Measurements from ENCODE around the gene PRICKLE4. TPM values are rescaled to one million over a fixed set of nuclear protein-coding genes. Genes with fewer than 3 reads are reported as not detected.

Gene PRICKLE4, protein sequence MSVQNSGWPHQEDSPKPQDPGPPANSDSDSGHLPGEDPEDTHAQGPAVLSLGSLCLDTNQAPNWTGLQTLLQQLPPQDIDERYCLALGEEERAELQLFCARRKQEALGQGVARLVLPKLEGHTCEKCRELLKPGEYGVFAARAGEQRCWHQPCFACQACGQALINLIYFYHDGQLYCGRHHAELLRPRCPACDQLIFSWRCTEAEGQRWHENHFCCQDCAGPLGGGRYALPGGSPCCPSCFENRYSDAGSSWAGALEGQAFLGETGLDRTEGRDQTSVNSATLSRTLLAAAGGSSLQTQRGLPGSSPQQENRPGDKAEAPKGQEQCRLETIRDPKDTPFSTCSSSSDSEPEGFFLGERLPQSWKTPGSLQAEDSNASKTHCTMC
- total RNA-seq, result 1.3 and 1.4 TPM in 2 replicates

DNA sequence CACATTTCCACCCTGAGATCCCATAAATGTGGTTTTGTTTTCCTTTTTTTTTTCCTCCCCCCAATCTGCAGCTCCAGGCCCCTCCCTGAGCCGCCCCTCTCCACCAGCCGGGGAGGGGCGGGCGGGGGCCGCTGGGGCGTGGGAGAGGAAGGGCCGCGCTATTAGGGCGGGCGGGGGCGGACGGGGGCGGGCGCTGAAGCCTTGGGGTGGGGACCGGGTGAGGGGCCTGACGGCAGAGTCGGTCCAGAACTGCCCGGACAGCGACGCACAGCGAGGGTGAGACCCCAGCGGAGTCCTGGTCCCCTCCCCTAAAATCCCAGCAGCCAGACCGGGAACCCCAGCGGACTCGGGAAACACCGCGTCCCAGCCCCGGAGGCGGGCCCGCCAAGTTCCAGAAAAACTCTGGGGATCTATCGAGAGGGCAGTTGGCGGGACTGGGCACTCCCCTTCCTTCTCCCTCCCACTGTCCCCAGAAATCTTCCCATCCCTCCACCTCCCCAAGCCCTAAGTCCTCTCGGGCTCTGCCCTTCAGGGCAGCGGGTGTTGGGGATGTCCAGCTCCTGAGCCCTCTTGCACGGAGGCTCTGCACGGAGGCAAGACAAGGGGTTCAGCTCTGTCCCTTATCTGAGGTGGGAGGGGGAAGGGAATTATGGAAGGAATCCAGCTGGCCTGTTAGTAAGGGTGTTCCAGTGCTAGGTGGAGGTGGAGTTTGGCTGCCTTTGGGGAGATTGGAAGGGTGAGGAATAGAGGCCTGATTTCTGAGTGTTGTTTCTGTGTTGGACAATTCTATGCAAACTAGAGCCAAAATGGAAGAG lies at the start of gene PRICKLE4:
TSS of gene PRICKLE4 (plus strand) at position 232 of the 815 bp plus-strand sequence. CDS start 2,692 bp downstream, outside the sequence.

GRCh38 chr6:41735427-41736185 lies 45.0 kb upstream of the PRICKLE4 start, which contains the start of gene TFEB:
Gene TFEB (minus strand): TSS chr6:41735608. CDS start chr6:41691213, 44,395 bp downstream.

GRCh38 chr6:41747256-41748101 lies 33.1 kb upstream of the PRICKLE4 start, which contains the start of gene PGC:
Gene PGC (minus strand): TSS chr6:41747397. CDS start chr6:41747334, 63 bp downstream.

GRCh38 chr6:41779788-41780550 lies 613 bp upstream of the PRICKLE4 start, which contains the start of gene FRS3:
Gene FRS3 (minus strand): TSS chr6:41779900. CDS start chr6:41776987, 2,913 bp downstream.

GRCh38 chr6:41787219-41787917 lies 6.8 kb downstream of the PRICKLE4 start, which contains the start of gene TOMM6:
Gene TOMM6 (plus strand): TSS chr6:41787694. CDS start chr6:41787698, 4 bp downstream.

Other genes starting within 250 kb of the PRICKLE4 start
- gene FOXP4, start 234.4 kb upstream of the PRICKLE4 start, total RNA-seq, result 3.4 and 5.9 TPM in 2 replicates
- 415 and 464 TPM in 2 replicates for gene MDFI, start 142.3 kb upstream of the PRICKLE4 start, total RNA-seq
- 8.0 and 15.1 TPM in 2 replicates for gene TFEB, start 45.2 kb upstream of the PRICKLE4 start, total RNA-seq
- gene PGC, start 33.4 kb upstream of the PRICKLE4 start, total RNA-seq, result not detected in 2 replicates
- gene FRS3, start 882 bp upstream of the PRICKLE4 start, total RNA-seq, result 1.6 and 5.5 TPM in 2 replicates
- gene TOMM6, start 6.9 kb downstream of the PRICKLE4 start, total RNA-seq, result 127 and 308 TPM in 2 replicates
- gene USP49, start 114.6 kb downstream of the PRICKLE4 start, total RNA-seq, result 0.30 and 0.70 TPM in 2 replicates
- gene MED20, start 140.4 kb downstream of the PRICKLE4 start, total RNA-seq, result 16.5 TPM in 2 replicates
- gene BYSL, start 140.7 kb downstream of the PRICKLE4 start, total RNA-seq, result 9.1 and 13.4 TPM in 2 replicates
- gene CCND3, start 161.0 kb downstream of the PRICKLE4 start, total RNA-seq, result 56.8 and 66.6 TPM in 2 replicates

Data from hair follicular keratinocyte (primary cell).